ENCODE results near the gene RHO.
A peak's percentile ranks its signal among the peaks of the same experiment; 100 is the strongest.

The RHO gene

DNA sequence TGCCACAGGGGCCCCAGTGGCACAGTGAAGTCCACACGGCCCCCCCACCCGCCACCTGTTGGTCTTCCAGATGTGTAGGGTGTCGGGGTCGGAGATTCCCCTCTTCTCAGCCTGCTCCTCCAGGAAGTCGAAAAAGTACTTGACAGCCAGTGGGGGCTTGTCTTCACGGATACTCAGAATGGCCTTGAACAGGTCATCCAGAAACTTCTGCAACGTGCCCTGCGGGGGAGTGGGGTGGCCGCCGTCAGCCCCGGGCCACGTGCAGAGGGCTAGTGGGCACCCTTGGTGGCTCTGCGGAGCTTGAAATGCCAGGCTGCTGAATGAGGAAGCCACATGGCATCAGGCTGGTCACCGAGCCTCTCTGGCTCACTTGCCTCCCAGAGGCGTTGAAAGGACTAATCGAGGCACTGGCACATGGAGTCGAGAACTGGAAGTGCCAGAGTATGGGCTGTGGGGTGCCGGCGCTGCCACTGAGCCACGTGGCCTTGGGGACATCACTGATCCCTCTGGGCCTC, 31.2 kb downstream of the RHO start:
- DNase-seq (ENCODE audit: low read depth in 2 of 2), result no peak

- no peak for DNase-seq (ENCODE audit: low read depth in 2 of 2)
Observed at GRCh38 chr3:129560269-129560787, 31.9 kb downstream of the RHO start.

DNA sequence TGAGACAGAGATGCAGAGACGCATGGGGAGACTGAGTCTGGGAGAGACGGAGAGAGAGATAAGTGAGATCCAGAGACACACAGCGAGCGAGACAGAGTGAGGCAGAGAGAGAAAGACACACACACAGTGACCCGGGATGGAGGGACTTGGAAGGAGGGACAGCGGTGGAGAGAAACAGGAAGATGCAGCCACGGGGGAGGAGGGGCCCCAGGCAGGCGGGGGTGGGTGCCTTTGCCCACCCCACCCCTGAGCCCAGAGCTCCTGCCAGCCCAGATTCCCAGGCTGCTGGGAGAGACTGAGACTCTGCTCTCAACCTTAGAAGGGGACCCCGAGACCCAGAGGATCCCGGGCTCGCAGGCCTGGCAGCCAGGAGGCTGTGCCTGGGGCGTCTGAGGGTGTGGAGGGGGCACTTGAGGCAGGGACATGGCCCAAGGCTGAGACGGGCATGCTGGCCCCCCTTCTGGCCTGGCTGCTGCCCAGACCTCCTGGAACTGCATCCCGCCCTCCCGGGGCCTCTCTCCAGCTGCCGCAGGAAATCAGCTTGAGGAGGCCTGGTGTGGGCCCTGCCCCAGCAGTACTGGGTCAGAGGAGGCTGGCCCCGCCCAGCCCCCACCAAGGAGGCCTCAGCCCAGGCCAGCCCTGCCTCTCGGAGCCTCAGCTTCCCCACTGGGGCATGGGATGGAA, 32.6 kb downstream of the RHO start:
- no peak for DNase-seq (ENCODE audit: low read depth in 2 of 2)

GRCh38 chr3:129561619-129562248, 33.3 kb downstream of the RHO start:
- DNase-seq (ENCODE audit: low read depth in 2 of 2), result no peak

GRCh38 chr3:129562803-129563202, 34.4 kb downstream of the RHO start:
- DNase-seq (ENCODE audit: low read depth in 2 of 2), result no peak

GRCh38 chr3:129563332-129563731, 34.9 kb downstream of the RHO start:
- DNase-seq (ENCODE audit: low read depth in 2 of 2), result no peak

- no peak for DNase-seq (ENCODE audit: low read depth in 2 of 2)
Observed at GRCh38 chr3:129563850-129564535, 35.6 kb downstream of the RHO start.

GRCh38 chr3:129564981-129565644, 36.7 kb downstream of the RHO start:
- no peak for DNase-seq (ENCODE audit: low read depth in 2 of 2)

DNA sequence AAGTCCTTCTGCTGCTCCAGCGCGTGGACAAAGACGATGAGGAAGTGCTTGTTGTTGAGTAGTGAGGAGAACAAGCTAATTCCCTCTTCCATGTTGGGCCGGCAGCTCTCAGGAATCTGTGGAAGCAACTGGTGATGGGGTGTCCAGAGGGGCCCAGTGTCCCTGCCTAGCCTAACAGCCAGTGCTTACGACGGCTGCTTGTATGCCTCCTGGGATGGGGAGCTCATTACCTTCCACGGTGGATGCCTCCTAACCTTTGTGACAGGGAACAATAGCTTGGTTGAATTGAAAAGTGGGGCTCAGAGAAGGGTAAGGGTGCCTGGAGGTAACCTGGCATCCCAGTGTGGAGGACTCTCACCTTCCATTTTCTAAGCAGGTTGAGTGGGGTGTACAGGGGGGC, 37.5 kb downstream of the RHO start:
- no peak for DNase-seq (ENCODE audit: low read depth in 2 of 2)

- DNase-seq (ENCODE audit: low read depth in 2 of 2), result no peak
Observed at GRCh38 chr3:129567176-129567705, 38.8 kb downstream of the RHO start.

DNA sequence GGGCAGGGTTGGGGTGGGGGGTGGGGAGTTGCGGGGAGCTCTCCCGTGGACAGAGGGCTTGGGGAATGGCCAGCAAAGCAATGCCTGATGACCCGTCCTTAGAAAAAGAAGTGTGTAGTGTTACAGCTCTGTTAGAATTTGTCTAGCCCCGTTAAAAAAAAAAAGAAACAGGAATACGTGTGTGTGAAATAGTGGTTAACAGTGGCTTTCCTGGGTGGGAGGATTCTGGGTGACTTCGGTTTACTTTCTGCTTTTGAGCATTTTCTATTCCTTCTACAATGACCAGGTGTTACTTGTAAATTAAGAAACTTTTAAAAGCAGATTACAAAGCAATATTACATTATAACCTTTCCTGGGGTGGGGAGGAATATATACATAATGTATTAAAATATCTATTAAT, 39.5 kb downstream of the RHO start:
- DNase-seq (ENCODE audit: low read depth in 2 of 2), result no peak

DNA sequence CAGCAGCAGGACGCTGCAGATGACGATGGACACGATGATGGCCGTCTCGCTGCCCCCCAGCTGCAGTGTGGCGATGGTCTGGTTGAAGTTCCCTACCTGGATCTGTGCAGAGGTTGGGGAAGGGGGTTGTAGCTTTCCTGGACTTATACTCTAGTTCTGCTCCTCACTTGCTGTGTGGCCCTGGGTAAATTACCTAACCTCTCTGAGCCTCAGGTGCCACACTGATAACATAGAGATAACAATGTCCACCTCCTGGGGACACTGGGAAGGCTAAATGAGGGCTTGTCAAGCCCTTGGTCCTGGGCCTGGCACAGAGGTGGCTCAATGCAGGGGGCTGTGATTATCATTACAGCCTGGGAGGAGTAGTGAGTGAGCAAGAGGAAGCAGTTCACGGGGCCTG, 41.4 kb downstream of the RHO start:
- DNase-seq (ENCODE audit: low read depth in 2 of 2), result no peak

DNA sequence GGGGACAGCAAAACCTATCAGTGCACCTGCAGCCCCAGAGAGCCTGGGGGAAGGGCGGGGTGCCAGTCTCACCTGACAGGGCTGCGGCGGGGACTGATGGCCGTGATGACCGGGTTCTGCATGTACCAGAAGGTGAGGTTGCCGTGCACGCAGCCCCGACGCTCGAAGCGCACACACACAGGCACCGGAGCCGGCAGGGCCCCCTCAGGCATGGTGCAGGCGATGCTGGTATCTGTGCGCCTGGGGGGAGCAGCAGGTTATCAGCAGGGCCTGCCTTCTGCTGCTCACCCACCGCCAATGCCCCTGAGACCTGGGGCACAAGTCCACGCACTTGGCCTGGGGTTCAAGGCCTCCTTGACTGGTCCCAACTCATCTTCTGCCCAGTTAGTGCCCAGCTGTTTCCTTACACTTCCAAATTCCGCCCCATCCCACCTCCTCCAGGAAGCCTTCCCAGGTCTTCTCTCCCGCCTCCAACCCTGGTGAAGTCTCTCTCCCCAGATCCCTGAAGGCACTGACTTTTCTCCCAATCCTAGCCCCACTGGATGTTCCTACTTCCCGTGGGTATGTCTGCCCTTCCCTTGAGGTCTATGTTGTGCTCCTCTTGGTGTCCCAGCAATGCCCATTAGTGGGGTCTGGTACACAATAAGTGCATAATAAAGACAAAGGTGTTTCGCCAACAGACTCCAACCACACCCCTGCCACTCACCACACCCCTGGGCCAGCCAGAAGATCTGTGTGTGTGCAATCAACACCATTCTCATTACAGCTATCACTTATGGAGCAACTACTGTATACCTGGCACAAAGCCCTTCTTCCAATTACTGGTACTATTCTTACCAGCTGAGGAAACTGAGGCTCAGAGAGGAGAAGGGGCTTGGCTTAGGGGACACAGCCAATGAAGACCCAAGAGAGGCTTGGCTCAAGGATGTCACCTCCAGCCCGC, 43.4 kb downstream of the RHO start:
- DNase-seq (ENCODE audit: low read depth in 2 of 2), result no peak

DNA sequence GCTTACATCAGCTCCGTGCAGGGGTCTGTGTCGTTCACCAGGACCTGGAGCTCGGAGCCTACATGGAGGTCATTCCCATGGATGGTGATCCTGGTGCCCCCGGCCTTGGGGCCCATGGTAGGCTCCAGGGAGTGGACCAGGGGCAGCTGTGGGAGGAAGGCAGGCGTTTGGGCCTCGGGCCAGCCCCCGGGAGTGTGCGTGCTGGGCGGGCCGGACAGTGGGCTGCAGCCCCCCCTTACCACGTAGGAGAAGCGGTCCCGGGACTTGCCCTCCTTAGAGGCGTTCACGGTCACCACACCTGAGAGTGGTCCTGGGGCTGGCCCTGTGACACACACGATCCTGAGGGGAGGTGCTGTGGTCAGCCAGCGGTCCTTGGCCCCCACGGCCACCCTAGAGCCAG, 44.2 kb downstream of the RHO start:
- DNase-seq (ENCODE audit: low read depth in 2 of 2), result no peak

DNA sequence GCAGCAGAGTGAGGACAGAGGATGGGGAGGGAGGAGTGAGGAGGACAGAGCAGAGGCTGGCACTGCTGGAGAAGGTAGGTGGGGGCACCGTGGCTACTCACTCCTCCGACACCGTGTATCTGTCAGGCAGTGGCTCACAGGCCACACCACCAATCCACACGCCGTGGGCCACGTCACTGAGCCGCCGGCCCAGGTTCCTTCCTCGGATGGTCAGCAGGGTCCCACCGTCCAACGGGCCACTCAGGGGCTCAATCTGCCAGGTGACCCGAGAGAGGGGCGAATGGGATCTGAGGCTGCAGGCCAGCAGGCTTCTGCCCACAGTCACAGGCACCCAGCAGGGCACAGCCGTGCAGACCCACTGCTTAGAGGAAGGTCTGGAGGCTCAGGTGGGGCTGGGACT, 45.1 kb downstream of the RHO start:
- DNase-seq (ENCODE audit: low read depth in 2 of 2), result no peak

DNA sequence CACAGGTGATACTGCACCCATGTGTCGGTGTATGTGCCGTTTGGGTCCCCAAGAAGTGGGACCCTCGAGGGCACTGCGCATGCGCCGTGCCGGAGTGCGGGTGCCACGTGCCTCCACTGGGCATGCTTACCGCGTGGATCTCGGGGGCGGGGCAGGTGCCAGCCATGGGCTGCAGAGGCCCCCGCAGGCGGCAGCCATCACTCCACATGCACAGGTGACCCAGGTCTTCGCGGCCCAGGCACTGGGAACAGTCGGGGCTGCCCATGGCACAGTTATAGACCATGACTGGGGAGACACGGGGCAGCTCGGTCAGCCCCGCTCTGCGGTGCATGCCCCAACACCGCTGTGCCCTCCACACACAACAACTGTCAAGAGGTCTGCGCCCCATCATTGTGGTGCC, 45.8 kb downstream of the RHO start:
- no peak for DNase-seq (ENCODE audit: low read depth in 2 of 2)

- DNase-seq (ENCODE audit: low read depth in 2 of 2), result no peak
Observed at GRCh38 chr3:129575233-129575996, 47.0 kb downstream of the RHO start.

GRCh38 chr3:129575997-129576384, 47.6 kb downstream of the RHO start:
- DNase-seq (ENCODE audit: low read depth in 2 of 2), result no peak

DNA sequence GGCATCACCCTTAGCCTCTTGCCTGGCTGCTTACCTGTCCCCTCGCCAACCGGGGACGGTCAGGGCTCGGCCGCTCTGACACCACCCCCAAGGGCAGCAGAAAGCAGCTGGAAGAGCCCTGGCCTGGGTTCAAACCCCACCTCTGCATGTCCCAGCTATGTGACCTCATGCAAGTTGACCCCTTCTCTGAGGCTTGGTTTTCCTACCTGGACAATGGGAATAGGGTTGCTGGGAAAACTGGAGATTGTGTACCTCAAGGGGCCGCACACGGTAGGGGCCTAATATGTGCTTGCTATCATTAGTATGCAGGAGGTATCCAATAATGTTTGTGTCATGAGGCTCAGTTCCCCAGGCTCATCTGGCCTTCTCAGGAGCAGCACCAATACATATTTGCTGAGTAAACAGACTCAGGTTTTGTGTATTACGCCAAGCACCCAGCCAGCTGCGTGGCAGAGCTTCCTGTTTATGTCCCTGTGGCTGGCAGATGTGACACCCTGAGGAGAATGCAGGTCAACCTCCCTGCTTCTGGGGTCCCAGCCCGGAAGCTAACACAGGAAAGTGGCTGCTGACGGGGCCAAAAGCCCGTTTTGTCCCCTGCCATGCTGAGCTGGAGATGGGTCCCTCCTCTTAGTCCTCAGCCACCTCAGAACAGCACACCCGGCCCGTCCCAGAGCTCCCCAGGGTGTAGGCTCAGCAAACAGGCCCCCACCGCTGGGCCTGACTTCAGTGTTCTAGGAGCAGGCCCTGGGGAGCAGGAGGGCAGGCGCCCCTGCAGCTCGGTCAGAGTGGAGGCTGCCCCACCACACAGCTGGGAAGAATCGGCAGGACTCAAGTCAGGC, 48.3 kb downstream of the RHO start:
- peak; percentile 46 to 58 for DNase-seq (ENCODE audit: low read depth in 2 of 2)
